22Rv1 (cell line): Measurements from ENCODE around the gene HGF.

Experiments
- H3K27ac ChIP-seq: fragments of 450-650 bp; 2 replicates; pipeline ENCODE4 v1.5.1; 2017
- ZFX ChIP-seq: fragments of 450-650 bp; IDR thresholded peaks from 2 replicates; pipeline ENCODE4 v1.6.1; 2017; ENCODE audit warnings: antibody characterized with exemption, borderline replicate concordance
- TF ChIP-seq, protein P1 (sequence below): fragments of 450-650 bp; IDR thresholded peaks from 2 replicates; pipeline ENCODE4 v1.5.1; 2017; ENCODE audit warnings: mild to moderate bottlenecking

Gene HGF

GRCh38 chr7:81682873-81683272, 87.0 kb downstream of the HGF start:
- H3K27ac ChIP-seq = no peak overlapping the region
- TF ChIP-seq ZFX = no peak
- TF ChIP-seq, protein P1, sequence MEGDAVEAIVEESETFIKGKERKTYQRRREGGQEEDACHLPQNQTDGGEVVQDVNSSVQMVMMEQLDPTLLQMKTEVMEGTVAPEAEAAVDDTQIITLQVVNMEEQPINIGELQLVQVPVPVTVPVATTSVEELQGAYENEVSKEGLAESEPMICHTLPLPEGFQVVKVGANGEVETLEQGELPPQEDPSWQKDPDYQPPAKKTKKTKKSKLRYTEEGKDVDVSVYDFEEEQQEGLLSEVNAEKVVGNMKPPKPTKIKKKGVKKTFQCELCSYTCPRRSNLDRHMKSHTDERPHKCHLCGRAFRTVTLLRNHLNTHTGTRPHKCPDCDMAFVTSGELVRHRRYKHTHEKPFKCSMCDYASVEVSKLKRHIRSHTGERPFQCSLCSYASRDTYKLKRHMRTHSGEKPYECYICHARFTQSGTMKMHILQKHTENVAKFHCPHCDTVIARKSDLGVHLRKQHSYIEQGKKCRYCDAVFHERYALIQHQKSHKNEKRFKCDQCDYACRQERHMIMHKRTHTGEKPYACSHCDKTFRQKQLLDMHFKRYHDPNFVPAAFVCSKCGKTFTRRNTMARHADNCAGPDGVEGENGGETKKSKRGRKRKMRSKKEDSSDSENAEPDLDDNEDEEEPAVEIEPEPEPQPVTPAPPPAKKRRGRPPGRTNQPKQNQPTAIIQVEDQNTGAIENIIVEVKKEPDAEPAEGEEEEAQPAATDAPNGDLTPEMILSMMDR = no peak

DNA sequence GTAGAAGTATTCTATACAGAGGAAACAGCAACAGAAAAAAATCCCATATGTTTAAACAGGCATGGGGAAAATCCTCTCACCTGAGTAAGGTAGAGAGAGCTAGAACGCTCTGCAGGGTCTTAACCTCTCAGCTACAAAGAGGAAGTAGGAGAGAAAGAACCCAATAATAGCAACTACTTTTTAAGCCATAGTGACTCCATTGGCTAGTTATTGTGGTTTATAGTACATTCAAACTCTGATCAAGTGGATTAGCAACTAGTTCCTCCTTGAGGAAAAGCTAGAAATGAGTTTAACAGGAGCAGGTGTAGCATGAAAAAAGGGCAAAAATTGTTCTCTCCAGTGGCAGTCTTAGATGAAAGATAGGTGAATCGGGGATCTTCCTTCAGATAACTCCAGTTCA, 89.7 kb downstream of the HGF start:
- no peak overlapping the region for H3K27ac ChIP-seq
- TF ChIP-seq ZFX = no peak
- TF ChIP-seq, protein P1 = no peak

- TF ChIP-seq, protein P1 = no peak
- TF ChIP-seq ZFX = no peak
- H3K27ac ChIP-seq = no peak overlapping the region
Observed at GRCh38 chr7:81676813-81677212, 93.0 kb downstream of the HGF start.

DNA sequence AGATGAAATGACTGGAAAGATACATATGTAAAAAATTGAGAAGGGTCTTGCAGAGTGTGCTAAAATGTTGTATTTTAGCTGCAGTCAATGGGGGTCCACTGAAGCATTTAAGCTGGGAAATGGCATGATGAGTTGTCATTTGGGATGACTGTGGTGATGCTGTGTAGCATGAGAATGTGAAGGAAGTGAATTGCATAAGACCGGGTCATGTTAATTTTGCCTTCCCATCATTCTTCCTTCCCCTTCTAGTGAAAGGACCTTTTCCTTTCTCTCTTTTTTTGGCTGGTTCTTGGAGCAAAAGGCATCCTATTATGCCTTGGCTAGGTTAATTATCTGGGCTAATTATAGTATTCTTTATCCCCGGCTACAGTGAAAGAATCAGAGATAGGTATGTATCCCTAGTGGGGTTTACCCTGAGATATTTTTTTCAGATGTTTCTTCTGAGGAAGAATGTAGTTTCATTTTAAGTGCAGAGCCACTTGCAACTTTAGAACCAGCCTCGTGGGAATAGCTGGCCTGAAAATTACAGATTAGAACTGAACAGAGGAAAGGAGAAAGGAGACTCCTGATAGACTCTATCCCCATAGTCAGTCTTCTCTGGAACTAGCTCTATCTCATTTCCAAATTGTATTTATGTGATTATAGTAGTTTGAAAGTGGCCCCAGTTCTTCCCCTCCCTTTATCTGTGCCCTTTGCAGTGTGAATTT, 93.6 kb downstream of the HGF start:
- H3K27ac ChIP-seq = no peak overlapping the region

DNA sequence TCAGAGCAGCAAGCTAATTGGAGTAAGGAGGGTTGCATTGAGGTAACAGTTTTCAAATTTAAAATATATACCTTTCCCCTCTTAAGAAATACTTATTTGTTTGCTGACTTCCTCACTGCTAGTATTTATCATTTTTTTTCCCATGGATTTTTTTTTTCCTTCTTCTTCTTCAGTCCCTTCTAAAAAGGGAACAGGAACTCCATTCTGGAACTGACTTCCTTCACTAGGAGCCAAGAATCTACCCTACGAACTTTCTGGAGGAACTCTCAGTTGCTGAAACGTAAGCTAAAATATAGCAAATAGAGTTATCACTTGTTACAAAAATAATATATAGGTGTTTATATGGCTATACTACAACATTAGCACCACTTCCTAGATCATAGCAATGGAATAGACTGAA, 95.4 kb downstream of the HGF start:
- TF ChIP-seq, protein P1 = no peak
- TF ChIP-seq ZFX = no peak
- H3K27ac ChIP-seq = no peak overlapping the region

More for the DNA sequence above, 93.6 kb downstream of the HGF start:
- no peak for TF ChIP-seq ZFX
- TF ChIP-seq, protein P1 = no peak

- TF ChIP-seq, protein P1 = no peak
- no peak for TF ChIP-seq ZFX
- no peak overlapping the region for H3K27ac ChIP-seq
Observed at GRCh38 chr7:81672872-81673271, 97.0 kb downstream of the HGF start.

DNA sequence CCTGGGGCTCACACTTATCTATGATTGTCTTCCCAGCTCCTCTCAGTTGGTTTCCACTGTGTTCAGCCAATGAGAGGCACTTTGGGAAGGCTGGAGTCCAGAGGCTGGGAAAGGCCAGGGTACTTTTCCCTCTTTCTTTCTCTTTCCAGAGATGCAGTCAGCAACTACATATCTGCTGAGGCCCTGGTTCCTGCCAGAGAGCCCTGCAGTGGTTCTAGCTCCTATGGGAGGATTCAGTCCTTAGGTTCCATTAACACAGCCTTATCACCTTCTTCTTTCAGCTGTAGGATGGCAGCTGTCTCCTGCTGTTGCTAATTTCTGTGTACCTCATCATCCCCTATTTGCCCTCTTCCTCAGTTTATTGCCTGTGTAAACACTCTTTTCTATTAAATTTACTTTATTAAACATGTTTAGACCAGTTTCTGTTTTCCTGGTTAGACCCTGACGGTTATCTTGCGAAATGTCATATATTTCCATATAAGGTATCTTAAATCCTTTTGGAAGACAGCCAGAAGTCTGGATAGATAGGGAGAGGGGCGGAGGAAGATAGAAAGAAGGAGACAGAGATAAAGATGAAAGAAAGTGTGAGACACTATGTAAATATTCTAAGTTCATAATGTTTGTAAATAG, 100.3 kb downstream of the HGF start:
- H3K27ac ChIP-seq = peak overlapping the region; percentile 11
- TF ChIP-seq ZFX = no peak
- TF ChIP-seq, protein P1 = no peak
